Stimulated activated memory B cell treated with anti-CD40 and anti-IgM and Interleukin-4, amounts not matched to agents 10 μg/mL and 1 μg/mL and 100 μg/mL, for 72 hours (primary cell): ENCODE data around the gene KRT74.

ENCODE experiments used
- ATAC-seq: fragments of 150-1000 bp; cut with Tn5 transposase; 2 replicates; pipeline ENCODE4 v1.10.0; 2021
- H3K27ac Mint-ChIP-seq: one replicate; pipeline ENCODE4 v1.8.0; 2022; ENCODE audit warnings: mild to moderate bottlenecking, mixed read lengths
- H3K27me3 Mint-ChIP-seq: one replicate; pipeline ENCODE4 v1.8.0; 2022; ENCODE audit warnings: mixed read lengths
- H3K36me3 Mint-ChIP-seq: one replicate; pipeline ENCODE4 v1.8.0; 2022; ENCODE audit warnings: mixed read lengths
- H3K4me1 Mint-ChIP-seq: one replicate; pipeline ENCODE4 v1.8.0; 2022; ENCODE audit warnings: mixed read lengths
- H3K4me3 Mint-ChIP-seq: one replicate; pipeline ENCODE4 v1.8.0; 2022; ENCODE audit warnings: mild to moderate bottlenecking, moderate library complexity, mixed read lengths
- H3K9me3 Mint-ChIP-seq: one replicate; pipeline ENCODE4 v1.8.0; 2022; ENCODE audit warnings: mixed read lengths

The KRT74 gene

GRCh38 chr12:52515927-52516831 is 57.5 kb downstream of the KRT74 start:
- no peak overlapping the region for H3K27ac Mint-ChIP-seq
- H3K4me1 Mint-ChIP-seq: no peaks in the 10 kb centered on the region
- peaks cover 7% of the 10 kb centered on the region for H3K9me3 Mint-ChIP-seq
- no peak for ATAC-seq
- H3K4me3 Mint-ChIP-seq: no peak overlapping the region
- peaks cover 19% of the 10 kb centered on the region for H3K27me3 Mint-ChIP-seq
- no peaks in the 10 kb centered on the region for H3K36me3 Mint-ChIP-seq
